IMR-90 (cell line): ENCODE data around the gene ZNF598. TPM values are rescaled to one million over a fixed set of nuclear protein-coding genes. Genes with fewer than 3 reads are reported as not detected.
A peak's percentile ranks its signal among the peaks of the same experiment; 100 is the strongest.

Source experiments
- ATAC-seq: fragments of 200-7000 bp; cut with Tn5 transposase; 2 replicates; pipeline ENCODE4 v1.9.1; 2020; ENCODE audit warnings: low read depth, mild to moderate bottlenecking, moderate library complexity
- BruUV-seq: library from RNA; stranded (reverse); fragments of 400-500 nt; replicated peaks from 2 replicates; lab custom pipeline; 2021; lab: Mats Ljungman, UMichigan
- CTCF ChIA-PET: fragments of 300-600 bp; formaldehyde crosslinking; extraction: SDS; loops from one replicate; lab custom pipeline; 2021; ENCODE audit warnings: antibody characterized with exemption; lab: Yijun Ruan, JAX
- POLR2A ChIA-PET: fragments of 300-600 bp; sonication (Branson Sonifier 250); formaldehyde crosslinking; loops from one replicate; lab custom pipeline; 2022; ENCODE audit warnings: antibody characterized with exemption; ENCODE audit not compliant: unreplicated experiment; lab: Charles Lee
- DNase-seq: peaks from one replicate; pipeline ENCODE4 v3.0.0; 2013
- H2AFZ ChIP-seq: replicated peaks from 2 replicates; pipeline ENCODE3; 2013; ENCODE audit warnings: low read length, mild to moderate bottlenecking; ENCODE audit not compliant: poor library complexity
- H2AK5ac ChIP-seq: 2 replicates; pipeline ENCODE4 v1.6.1; 2013; ENCODE audit warnings: low read depth, low read length, inconsistent platforms
- H2AK9ac ChIP-seq: replicated peaks from 2 replicates; pipeline ENCODE3; 2013; ENCODE audit warnings: mild to moderate bottlenecking, low read depth, low read length, moderate library complexity; ENCODE audit not compliant: poor library complexity
- H2BK120ac ChIP-seq: 2 replicates; pipeline ENCODE4 v1.6.1; 2013; ENCODE audit warnings: low read depth, low read length, inconsistent platforms
- H2BK15ac ChIP-seq: 3 replicates; pipeline ENCODE4 v1.6.1; 2013; ENCODE audit warnings: low read depth, low read length, inconsistent platforms
- H2BK20ac ChIP-seq: 2 replicates; pipeline ENCODE4 v1.6.1; 2013; ENCODE audit warnings: low read depth, mild to moderate bottlenecking, inconsistent platforms, low read length, moderate library complexity
- H2BK5ac ChIP-seq: 2 replicates; pipeline ENCODE4 v1.6.1; 2013; ENCODE audit warnings: mild to moderate bottlenecking, low read depth, low read length, inconsistent platforms; ENCODE audit not compliant: poor library complexity, severe bottlenecking
- H3K14ac ChIP-seq: replicated peaks from 2 replicates; pipeline ENCODE4 v1.6.1; 2013; ENCODE audit warnings: low read depth, low read length, inconsistent platforms
- H3K18ac ChIP-seq: 2 replicates; pipeline ENCODE4 v1.6.1; 2013; ENCODE audit warnings: low read depth, low read length, control low read depth
- H3K23ac ChIP-seq: 2 replicates; pipeline ENCODE4 v1.6.1; 2013; ENCODE audit warnings: low read depth, low read length, inconsistent platforms
- H3K27ac ChIP-seq: 2 replicates; pipeline ENCODE4 v1.5.1; 2013; ENCODE audit warnings: mild to moderate bottlenecking, control low read depth, low read length; ENCODE audit not compliant: insufficient read depth
- H3K27me3 ChIP-seq: 2 replicates; pipeline ENCODE4 v1.6.1; 2013; ENCODE audit warnings: low read length; ENCODE audit not compliant: control insufficient read depth, insufficient read depth
- H3K36me3 ChIP-seq: 2 replicates; pipeline ENCODE4 v1.6.1; 2013; ENCODE audit warnings: low read length, mixed read lengths; ENCODE audit not compliant: control insufficient read depth, insufficient read depth
- H3K4ac ChIP-seq: 2 replicates; pipeline ENCODE4 v1.6.1; 2013; ENCODE audit warnings: low read depth, low read length, inconsistent platforms
- H3K4me1 ChIP-seq: 2 replicates; pipeline ENCODE4 v1.6.1; 2013; ENCODE audit warnings: low read length, mixed read lengths; ENCODE audit not compliant: control insufficient read depth, insufficient read depth
- H3K4me2 ChIP-seq: 2 replicates; pipeline ENCODE4 v1.6.1; 2013; ENCODE audit warnings: low read depth, mild to moderate bottlenecking, control low read depth, low read length, moderate library complexity
- H3K4me3 ChIP-seq: 2 replicates; pipeline ENCODE4 v1.5.1; 2013; ENCODE audit warnings: low read depth, mild to moderate bottlenecking, control low read depth, low read length, moderate library complexity; ENCODE audit not compliant: insufficient read depth
- H3K56ac ChIP-seq: 2 replicates; pipeline ENCODE4 v1.6.1; 2013; ENCODE audit warnings: low read length, inconsistent platforms; ENCODE audit not compliant: insufficient read depth; ENCODE audit errors: extremely low read depth
- H3K79me1 ChIP-seq, 2 experiments: 2 replicates each; pipeline ENCODE4 v1.6.1; 2013; ENCODE audit warnings: low read length in 2 of 2, inconsistent platforms in 1 of 2, low read depth in 1 of 2
- H3K9ac ChIP-seq: 2 replicates; pipeline ENCODE4 v1.6.1; 2013; ENCODE audit warnings: low read depth, low read length, control low read depth
- H3K9me1 ChIP-seq: 2 replicates; pipeline ENCODE4 v1.6.1; 2013; ENCODE audit warnings: low read length, inconsistent platforms; ENCODE audit not compliant: insufficient read depth
- H3K9me3 ChIP-seq: 2 replicates; pipeline ENCODE4 v1.6.1; 2013; ENCODE audit warnings: low read length; ENCODE audit not compliant: control insufficient read depth, insufficient read depth
- H4K20me1 ChIP-seq: 2 replicates; pipeline ENCODE4 v1.6.1; 2013; ENCODE audit warnings: low read length, inconsistent platforms; ENCODE audit not compliant: insufficient read depth
- H4K5ac ChIP-seq: 2 replicates; pipeline ENCODE4 v1.6.1; 2013; ENCODE audit warnings: mild to moderate bottlenecking, low read depth, low read length, control low read depth
- H4K8ac ChIP-seq, 2 experiments: 2 replicates each; pipeline ENCODE4 v1.6.1; 2013; ENCODE audit warnings: low read depth in 2 of 2, low read length in 2 of 2, control low read depth in 1 of 2, inconsistent platforms in 1 of 2
- H4K91ac ChIP-seq: 2 replicates; pipeline ENCODE4 v1.6.1; 2013; ENCODE audit warnings: low read depth, low read length, inconsistent platforms; ENCODE audit not compliant: insufficient read depth
- MXI1 ChIP-seq: IDR thresholded peaks from 2 replicates; pipeline ENCODE4 v1.6.1; 2012; ENCODE audit warnings: low read depth, mild to moderate bottlenecking, low read length, moderate library complexity, borderline replicate concordance
- NFE2L2 ChIP-seq: fragments of 150-350 bp; IDR thresholded peaks from 2 replicates; pipeline ENCODE4 v1.6.1; 2016; ENCODE audit warnings: low read depth, mild to moderate bottlenecking, low read length
- WGBS, 2 experiments: methylation state at CpG; one replicate each; pipeline versions ENCODE4 v1.1.5 to v1.1.7; 2013; ENCODE audit warnings: missing lambda C conversion rate in 2 of 2; ENCODE audit not compliant: insufficient read length in 1 of 2; ENCODE audit errors: extremely low coverage in 2 of 2; 5-methylcytosine and 5-hydroxymethylcytosine counted together
- dilution Hi-C: fragments of 300-500 bp; cut with HindIII; formaldehyde crosslinking; loops from one replicate; pipeline ENCODE4 v1.14.3; 2018; ENCODE audit warnings: low sequenced_read_pairs; ENCODE audit not compliant: unreplicated experiment
- in situ Hi-C: fragments of 300-500 bp; cut with MboI; formaldehyde crosslinking; loops from 3 replicates; pipeline ENCODE4 v1.14.3; 2019; ENCODE audit warnings: low sequenced_read_pairs, inconsistent platforms, mixed read lengths
- intact Hi-C: fragments of 100-400 bp; cut with micrococcal nuclease; formaldehyde crosslinking; loops from 2 replicates; pipeline ENCODE4 v1.10.0; 2022
- polyA plus RNA-seq, 3 experiments: library from polyadenylated mRNA; depleted of rRNA; stranded (reverse); fragments of >200 nt; gene quantifications; 2 replicates each; pipeline ENCODE4 v1.2.3, GENCODE V29; 2012; ENCODE audit warnings: low replicate concordance in 1 of 3
- total RNA-seq: library from RNA; depleted of rRNA; stranded (reverse); fragments of >200 nt; gene quantifications from 2 replicates; pipeline ENCODE4 v1.2.3, GENCODE V29; 2012
- TF ChIP-seq, protein P1 (sequence below): fragments of 150-350 bp; IDR thresholded peaks from 2 replicates; pipeline ENCODE4 v1.6.1; 2016; ENCODE audit warnings: low read depth, mild to moderate bottlenecking, low read length, moderate library complexity, borderline replicate concordance

Gene ZNF598
- total and polyA plus RNA-seq, 2 of the 4 experiments (the other 2 are of a cell fraction): 3.4 to 36.4 TPM

DNA sequence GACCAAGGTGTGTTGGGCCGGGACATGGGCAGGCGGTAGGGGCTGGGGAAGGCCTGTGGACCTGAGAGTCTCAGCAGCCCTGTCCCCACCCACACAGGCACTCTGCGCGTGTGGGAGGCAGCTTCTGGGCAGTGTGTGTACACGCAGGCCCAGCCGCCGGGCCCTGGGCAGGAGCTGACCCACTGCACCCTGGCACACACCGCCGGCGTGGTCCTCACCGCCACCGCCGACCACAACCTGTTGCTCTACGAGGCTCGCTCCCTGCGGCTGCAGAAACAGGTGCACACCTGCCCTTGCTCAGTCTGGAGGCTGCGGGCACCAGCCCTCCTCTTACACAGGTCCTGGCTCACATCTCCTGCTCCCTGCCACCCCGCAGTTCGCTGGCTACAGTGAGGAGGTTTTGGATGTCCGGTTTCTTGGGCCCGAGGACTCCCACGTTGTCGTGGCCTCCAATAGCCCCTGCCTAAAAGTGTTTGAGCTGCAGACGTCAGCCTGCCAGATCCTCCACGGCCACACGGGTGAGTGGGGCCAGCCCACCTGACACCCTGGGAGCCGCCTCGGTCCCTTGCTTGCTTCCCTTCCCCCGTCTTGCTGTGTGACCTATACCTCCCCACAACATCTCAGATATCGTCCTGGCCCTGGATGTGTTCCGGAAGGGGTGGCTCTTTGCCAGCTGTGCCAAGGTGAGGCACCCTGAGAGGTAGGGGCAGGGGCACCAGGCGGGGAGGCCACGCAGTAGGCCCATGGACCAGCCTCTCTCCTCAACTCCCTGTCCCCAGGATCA lies 34.0 kb downstream of the ZNF598 start:
- Histone ChIP-seq H3K9ac (no peak overlapping the region), H2AFZ (no peak overlapping the region), H3K18ac (no peak overlapping the region), H4K8ac (no peak overlapping the region), H2BK15ac (no peak overlapping the region), H3K4me2 (no peak overlapping the region), H4K20me1 (no peaks in the 10 kb centered on the region; the same call in 1 of the 2 replicates), H4K91ac (no peak overlapping the region), H4K5ac (no peak overlapping the region), H3K4ac (no peak overlapping the region), H3K4me3 (no peak overlapping the region), H2BK20ac (no peak overlapping the region), H3K9me1 (peaks cover 3% of the 10 kb centered on the region; the same call in 1 of the 2 replicates), H2AK5ac (no peak overlapping the region), H3K36me3 (peaks cover 48% of the 10 kb centered on the region), H3K27me3 (peaks cover 10% of the 10 kb centered on the region; the same call in 1 of the 2 replicates), H2BK5ac (no peak overlapping the region), H3K79me1 (peaks cover 5 to 31% of the 10 kb centered on the region in 2 experiments), H3K23ac (no peak overlapping the region), H3K56ac (no peak overlapping the region), H3K4me1 (peaks cover 6% of the 10 kb centered on the region), H3K9me3 (no peaks in the 10 kb centered on the region), H2AK9ac (peak overlapping the region; percentile 55), H3K27ac (no peak overlapping the region), H3K14ac (no peak overlapping the region), H2BK120ac (no peak overlapping the region)
- dilution Hi-C loops (no loop called here), intact Hi-C loops (no loop called here), in situ Hi-C loops (no loop called here)
- BruUV-seq: TSS peak; percentile 50
- ATAC-seq (no peak), DNase-seq (no peak)
- CTCF ChIA-PET: no interaction called here
- 95% methylated on average over 11 of the region's 33 CpGs; no CpG with 5 or more reads in 1 of the 2 experiments for WGBS, 2 experiments
- POLR2A ChIA-PET: no interaction called here
- TF ChIP-seq MXI1: no peak
- TF ChIP-seq, protein P1, sequence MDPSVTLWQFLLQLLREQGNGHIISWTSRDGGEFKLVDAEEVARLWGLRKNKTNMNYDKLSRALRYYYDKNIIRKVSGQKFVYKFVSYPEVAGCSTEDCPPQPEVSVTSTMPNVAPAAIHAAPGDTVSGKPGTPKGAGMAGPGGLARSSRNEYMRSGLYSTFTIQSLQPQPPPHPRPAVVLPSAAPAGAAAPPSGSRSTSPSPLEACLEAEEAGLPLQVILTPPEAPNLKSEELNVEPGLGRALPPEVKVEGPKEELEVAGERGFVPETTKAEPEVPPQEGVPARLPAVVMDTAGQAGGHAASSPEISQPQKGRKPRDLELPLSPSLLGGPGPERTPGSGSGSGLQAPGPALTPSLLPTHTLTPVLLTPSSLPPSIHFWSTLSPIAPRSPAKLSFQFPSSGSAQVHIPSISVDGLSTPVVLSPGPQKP: no peak
- no peak for TF ChIP-seq NFE2L2
